ENCODE measurements around the gene SLC18A3. TPM values are rescaled to one million over a fixed set of nuclear protein-coding genes. Genes with fewer than 3 reads are reported as not detected.

The SLC18A3 gene
- total RNA-seq, 2 experiments from 2014 or later, result not detected

GRCh38 chr10:49620841-49621378 is 10.8 kb downstream of the SLC18A3 start:
- H3K36me3 ChIP-seq (ENCODE audit: insufficient read depth, low read length), result no peaks in the 10 kb centered on the region
- POLR2A ChIA-PET, result no interaction called here
- H3K27ac Mint-ChIP-seq, result no peak overlapping the region
- H3K9me3 ChIP-seq (ENCODE audit: control insufficient read depth in 1 of 2, insufficient read depth in 1 of 2, low read length in 2 of 2), result peaks cover 0 to 5% of the 10 kb centered on the region in 2 experiments
- peaks cover 11 to 33% of the 10 kb centered on the region in 2 experiments for H3K27me3 ChIP-seq (ENCODE audit: control insufficient read depth in 1 of 2, insufficient read depth in 2 of 2, low read length in 2 of 2)
- ATAC-seq (ENCODE audit: poor library complexity), result no peak
- CTCF ChIA-PET, result no interaction called here
- no peak for DNase-seq
- peaks cover 63% of the 10 kb centered on the region for H3K27me3 Mint-ChIP-seq
- H3K27ac ChIP-seq (ENCODE audit: low read depth in 1 of 2, low read length in 2 of 2), result no peak overlapping the region
- no peaks in the 10 kb centered on the region for H3K4me1 Mint-ChIP-seq (ENCODE audit: low read depth)
- no peaks in the 10 kb centered on the region for H3K36me3 Mint-ChIP-seq (ENCODE audit: low read depth)
- H3K4me3 ChIP-seq (ENCODE audit: low read length), result no peak overlapping the region
- no peak for TF ChIP-seq CTCF (IDR thresholded peaks at IDR 0.05)
- no peak overlapping the region for H3K4me3 Mint-ChIP-seq
- H3K9me3 Mint-ChIP-seq, result no peaks in the 10 kb centered on the region
- intact Hi-C loops (cut with DNase I, micrococcal nuclease), result no loop called here
- no peaks in the 10 kb centered on the region for H3K4me1 ChIP-seq (ENCODE audit: insufficient read depth, low read length)

GRCh38 chr10:49621561-49621960 is 11.5 kb downstream of the SLC18A3 start:
- Mint-ChIP-seq H3K4me3 (no peak overlapping the region), H3K4me1 (ENCODE audit: low read depth) (no peaks in the 10 kb centered on the region), H3K27me3 (peaks cover 57% of the 10 kb centered on the region), H3K9me3 (no peaks in the 10 kb centered on the region), H3K36me3 (ENCODE audit: low read depth) (no peaks in the 10 kb centered on the region), H3K27ac (no peak overlapping the region)
- Histone ChIP-seq H3K4me3 (ENCODE audit: low read length) (no peak overlapping the region), H3K4me1 (ENCODE audit: insufficient read depth, low read length) (no peaks in the 10 kb centered on the region), H3K27ac (ENCODE audit: low read depth in 1 of 2, low read length in 2 of 2) (no peak overlapping the region), H3K27me3 (ENCODE audit: control insufficient read depth in 1 of 2, insufficient read depth in 2 of 2, low read length in 2 of 2) (peaks cover 9 to 26% of the 10 kb centered on the region in 2 experiments), H3K9me3 (ENCODE audit: control insufficient read depth in 1 of 2, insufficient read depth in 1 of 2, low read length in 2 of 2) (peaks cover 0 to 3% of the 10 kb centered on the region in 2 experiments), H3K36me3 (ENCODE audit: insufficient read depth, low read length) (no peaks in the 10 kb centered on the region)
- no peak for ATAC-seq (ENCODE audit: poor library complexity)
- CTCF ChIA-PET, result no interaction called here
- POLR2A ChIA-PET, result no interaction called here
- TF ChIP-seq CTCF (IDR thresholded peaks at IDR 0.05), result no peak
- intact Hi-C loops (cut with DNase I, micrococcal nuclease), result no loop called here
- DNase-seq, result no peak

GRCh38 chr10:49622426-49623425 is 12.6 kb downstream of the SLC18A3 start:
- H3K4me3 Mint-ChIP-seq, result no peak overlapping the region
- ChIA-PET POLR2A (no interaction called here), CTCF (no interaction called here)
- H3K27me3 Mint-ChIP-seq, result peaks cover 45% of the 10 kb centered on the region
- H3K4me3 ChIP-seq (ENCODE audit: low read length), result no peak overlapping the region
- no peaks in the 10 kb centered on the region for H3K36me3 ChIP-seq (ENCODE audit: insufficient read depth, low read length)
- H3K4me1 ChIP-seq (ENCODE audit: insufficient read depth, low read length), result no peaks in the 10 kb centered on the region
- no peak for DNase-seq
- H3K27ac Mint-ChIP-seq, result no peak overlapping the region
- H3K36me3 Mint-ChIP-seq (ENCODE audit: low read depth), result no peaks in the 10 kb centered on the region
- H3K9me3 Mint-ChIP-seq, result no peaks in the 10 kb centered on the region
- H3K27ac ChIP-seq (ENCODE audit: low read depth in 1 of 2, low read length in 2 of 2), result no peak overlapping the region
- no peak for ATAC-seq (ENCODE audit: poor library complexity)
- TF ChIP-seq CTCF (IDR thresholded peaks at IDR 0.05), result no peak
- H3K4me1 Mint-ChIP-seq (ENCODE audit: low read depth), result no peaks in the 10 kb centered on the region
- H3K27me3 ChIP-seq (ENCODE audit: control insufficient read depth in 1 of 2, insufficient read depth in 2 of 2, low read length in 2 of 2), result peaks cover 3 to 14% of the 10 kb centered on the region in 2 experiments
- intact Hi-C loops (cut with DNase I, micrococcal nuclease), result no loop called here
- no peaks in the 10 kb centered on the region for H3K9me3 ChIP-seq (ENCODE audit: control insufficient read depth in 1 of 2, insufficient read depth in 1 of 2, low read length in 2 of 2)
